BJ (cell line): ENCODE measurements around the gene BEND6. TPM values are rescaled to one million over a fixed set of nuclear protein-coding genes. Genes with fewer than 3 reads are reported as not detected.

ENCODE experiments used
- CTCF ChIA-PET: fragments of 350-600 bp; formaldehyde crosslinking; extraction: SDS; loops from one replicate; lab custom pipeline; 2021; ENCODE audit warnings: antibody characterized with exemption, inconsistent platforms; lab: Yijun Ruan, JAX
- POLR2A ChIA-PET: fragments of 300-600 bp; sonication (Branson Sonifier 250); formaldehyde crosslinking; extraction: SDS; loops from one replicate; lab custom pipeline; 2021; ENCODE audit warnings: antibody characterized with exemption; lab: Charles Lee
- DNase-seq: peaks from one replicate; pipeline ENCODE4 v3.0.0-alpha.2; 2011; ENCODE audit warnings: low read depth
- H3K27me3 ChIP-seq: 2 replicates; pipeline ENCODE4 v1.6.0; 2011; ENCODE audit warnings: low read length; ENCODE audit not compliant: control insufficient read depth, insufficient read depth
- H3K36me3 ChIP-seq: 2 replicates; pipeline ENCODE4 v1.5.1; 2011; ENCODE audit warnings: low read length; ENCODE audit not compliant: control insufficient read depth, insufficient read depth
- H3K4me3 ChIP-seq: 2 replicates; pipeline ENCODE4 v1.5.1; 2011; ENCODE audit warnings: low read depth, mild to moderate bottlenecking, control low read depth, low read length
- CTCF ChIP-seq: IDR thresholded peaks from 2 replicates; pipeline ENCODE4 v1.5.1; 2011; ENCODE audit warnings: low read depth, mild to moderate bottlenecking, control low read depth, inconsistent platforms, low read length, moderate library complexity; ENCODE audit not compliant: insufficient read depth
- polyA plus RNA-seq: library from polyadenylated mRNA; depleted of rRNA; stranded (reverse); fragments of >200 nt; gene quantifications from 2 replicates; pipeline ENCODE4 v1.2.3, GENCODE V29; 2011

Gene BEND6
- polyA plus RNA-seq, 1 experiment, result 4.8 TPM

- TF ChIP-seq CTCF, result no peak
- POLR2A ChIA-PET, result no interaction called here
- no peaks in the 10 kb centered on the region for H3K27me3 ChIP-seq
- no peak overlapping the region for H3K4me3 ChIP-seq
- no peak for DNase-seq
- no peaks in the 10 kb centered on the region for H3K36me3 ChIP-seq
- CTCF ChIA-PET, result interaction anchor here (0.9 to 3.1 kb wide), 2 partner anchors 21 to 29 kb away, joined by 4 to 10 read pairs; partner anchors contain the start of gene BEND6
Observed at GRCh38 chr6:56933650-56934049, 21.3 kb upstream of the BEND6 start.

GRCh38 chr6:56934876-56935275 lies 20.0 kb upstream of the BEND6 start:
- POLR2A ChIA-PET, result no interaction called here
- no peak overlapping the region for H3K4me3 ChIP-seq
- no peak for DNase-seq
- no peak for TF ChIP-seq CTCF
- CTCF ChIA-PET, result interaction anchor here (1.0 to 3.1 kb wide), 5 partner anchors 12 to 382 kb away, joined by 3 to 10 read pairs (median 4); partner anchors contain the start of gene BEND6
- H3K36me3 ChIP-seq, result no peaks in the 10 kb centered on the region
- no peaks in the 10 kb centered on the region for H3K27me3 ChIP-seq

- POLR2A ChIA-PET, result no interaction called here
- DNase-seq, result no peak
- CTCF ChIA-PET, result interaction anchor here (1.1 to 1.8 kb wide), 2 partner anchors 32 to 34 kb away, joined by 4 to 7 read pairs; no protein-coding TSS in a partner anchor
- Histone ChIP-seq H3K4me3 (no peak overlapping the region), H3K27me3 (no peaks in the 10 kb centered on the region), H3K36me3 (no peaks in the 10 kb centered on the region)
- no peak for TF ChIP-seq CTCF
Observed at GRCh38 chr6:56936466-56936865, 18.4 kb upstream of the BEND6 start.

GRCh38 chr6:56938649-56939191 lies 16.2 kb upstream of the BEND6 start:
- Histone ChIP-seq H3K27me3 (no peaks in the 10 kb centered on the region), H3K36me3 (no peaks in the 10 kb centered on the region), H3K4me3 (no peak overlapping the region)
- CTCF ChIA-PET, result interaction anchor here (1.3 to 2.0 kb wide), 4 partner anchors 13 to 36 kb away, joined by 4 to 12 read pairs (median 6); partner anchors contain the start of gene BEND6
- DNase-seq, result peak; percentile 94
- TF ChIP-seq CTCF, result no peak
- POLR2A ChIA-PET, result no interaction called here

- TF ChIP-seq CTCF, result no peak
- Histone ChIP-seq H3K27me3 (no peaks in the 10 kb centered on the region), H3K36me3 (no peaks in the 10 kb centered on the region), H3K4me3 (no peak overlapping the region)
- DNase-seq, result no peak
- POLR2A ChIA-PET, result interaction anchor here (0.6 kb wide), 1 partner anchor 12 kb away, joined by 3 read pairs; no protein-coding TSS in a partner anchor
- CTCF ChIA-PET, result no interaction called here
Observed at GRCh38 chr6:56940463-56940862, 14.4 kb upstream of the BEND6 start.
